GM12874 (cell line): ENCODE results near the gene CDC42BPB.

Source experiments
- TF ChIP-seq, protein P1 (sequence below): IDR thresholded peaks from 2 replicates; pipeline ENCODE4 v1.5.1; 2011; ENCODE audit warnings: low read depth, mild to moderate bottlenecking, control low read depth, low read length, moderate library complexity; ENCODE audit not compliant: insufficient read depth

CDC42BPB gene

DNA sequence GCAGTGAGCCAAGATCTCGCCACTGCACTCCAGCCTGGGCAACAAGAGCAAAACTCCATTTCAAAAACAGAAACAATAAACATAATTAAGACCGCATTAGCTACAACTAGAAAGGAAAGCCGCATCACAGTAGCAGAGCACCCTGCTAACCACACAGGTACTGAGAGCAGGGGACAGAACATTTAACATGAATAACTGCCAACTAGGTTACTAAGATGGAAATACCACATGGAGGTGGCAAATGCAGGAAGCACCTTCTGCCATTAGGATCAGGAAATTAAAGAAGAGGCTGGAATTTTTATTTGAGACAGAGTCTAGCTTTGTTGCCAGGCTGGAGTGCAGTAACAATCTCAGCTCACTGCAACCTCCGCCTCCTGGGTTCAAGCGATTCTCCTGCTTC, 41.9 kb downstream of the CDC42BPB start:
- TF ChIP-seq, protein P1, sequence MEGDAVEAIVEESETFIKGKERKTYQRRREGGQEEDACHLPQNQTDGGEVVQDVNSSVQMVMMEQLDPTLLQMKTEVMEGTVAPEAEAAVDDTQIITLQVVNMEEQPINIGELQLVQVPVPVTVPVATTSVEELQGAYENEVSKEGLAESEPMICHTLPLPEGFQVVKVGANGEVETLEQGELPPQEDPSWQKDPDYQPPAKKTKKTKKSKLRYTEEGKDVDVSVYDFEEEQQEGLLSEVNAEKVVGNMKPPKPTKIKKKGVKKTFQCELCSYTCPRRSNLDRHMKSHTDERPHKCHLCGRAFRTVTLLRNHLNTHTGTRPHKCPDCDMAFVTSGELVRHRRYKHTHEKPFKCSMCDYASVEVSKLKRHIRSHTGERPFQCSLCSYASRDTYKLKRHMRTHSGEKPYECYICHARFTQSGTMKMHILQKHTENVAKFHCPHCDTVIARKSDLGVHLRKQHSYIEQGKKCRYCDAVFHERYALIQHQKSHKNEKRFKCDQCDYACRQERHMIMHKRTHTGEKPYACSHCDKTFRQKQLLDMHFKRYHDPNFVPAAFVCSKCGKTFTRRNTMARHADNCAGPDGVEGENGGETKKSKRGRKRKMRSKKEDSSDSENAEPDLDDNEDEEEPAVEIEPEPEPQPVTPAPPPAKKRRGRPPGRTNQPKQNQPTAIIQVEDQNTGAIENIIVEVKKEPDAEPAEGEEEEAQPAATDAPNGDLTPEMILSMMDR = no peak

DNA sequence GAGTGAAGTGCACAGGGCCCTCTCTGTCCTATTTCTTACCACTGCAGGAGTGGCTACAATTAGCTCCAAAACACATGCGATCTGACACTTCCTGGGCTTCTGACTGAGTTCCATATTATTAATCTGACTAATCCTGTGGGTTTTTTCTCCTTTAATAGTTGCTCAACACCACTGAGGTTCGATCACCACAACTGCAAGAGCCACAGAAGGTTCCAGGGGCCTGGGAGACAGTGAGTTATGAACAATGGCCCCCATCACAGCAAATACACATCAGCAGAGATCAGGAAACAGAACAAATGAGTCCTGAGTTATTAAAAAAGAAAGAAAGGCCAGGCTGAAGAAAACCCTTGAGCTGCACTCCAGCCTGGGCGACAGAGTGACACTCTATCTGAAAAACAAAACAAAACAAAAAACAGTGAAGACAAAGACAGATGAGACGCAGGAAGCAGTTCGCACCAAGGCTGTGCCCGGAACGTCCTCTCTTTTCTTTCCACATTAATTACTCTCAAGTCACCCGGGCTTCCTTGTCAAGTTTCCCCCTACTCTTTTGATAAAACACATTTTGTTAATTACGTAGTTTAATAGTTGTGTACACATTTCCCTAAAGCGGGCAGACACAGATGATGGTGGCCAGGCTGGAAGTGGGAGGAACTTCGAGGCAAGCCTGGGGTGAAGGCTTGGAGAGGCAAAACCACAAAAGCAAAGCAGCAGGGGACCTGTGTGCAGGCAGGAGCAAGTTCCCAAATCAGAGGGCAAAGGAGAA, 42.7 kb downstream of the CDC42BPB start:
- TF ChIP-seq, protein P1 = no peak

DNA sequence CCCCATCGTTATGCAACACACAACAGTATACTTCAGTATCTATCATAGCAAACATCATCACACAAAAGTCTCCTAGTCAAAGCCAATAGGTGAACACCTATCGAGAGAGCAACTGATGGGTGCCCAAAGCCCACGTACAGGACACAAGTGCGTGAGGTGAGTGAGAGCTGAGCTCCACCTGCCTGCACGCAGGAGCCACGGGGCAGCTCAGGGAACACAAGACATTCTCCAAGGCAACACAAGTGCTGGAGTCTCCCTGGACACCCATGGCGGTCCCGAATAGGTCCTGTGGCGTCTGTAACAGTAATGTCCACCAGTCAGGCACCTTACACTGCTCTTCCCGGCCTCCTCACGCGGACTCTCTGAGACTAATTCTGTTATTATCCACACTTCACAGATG, 44.3 kb downstream of the CDC42BPB start:
- TF ChIP-seq, protein P1 = no peak

DNA sequence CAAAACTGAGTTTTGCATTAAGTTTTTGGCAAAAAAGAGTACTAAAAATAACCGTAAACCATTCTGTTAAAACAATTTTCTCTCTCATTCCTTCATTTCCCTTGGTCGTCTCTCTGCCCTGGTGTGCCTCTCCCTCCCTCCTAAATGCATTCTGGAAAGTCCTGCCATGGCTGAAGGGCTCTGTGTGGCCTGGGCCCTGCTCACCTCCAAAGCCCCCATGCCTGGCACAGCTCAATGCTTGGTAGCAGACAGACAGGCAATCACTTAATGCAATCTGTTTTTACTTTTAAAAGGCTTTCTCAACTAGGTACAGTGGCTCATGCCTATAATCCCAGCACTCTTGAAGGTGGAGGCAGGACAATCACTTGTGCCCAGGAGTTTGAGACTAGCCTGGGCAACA, 47.8 kb downstream of the CDC42BPB start:
- TF ChIP-seq, protein P1 = no peak

DNA sequence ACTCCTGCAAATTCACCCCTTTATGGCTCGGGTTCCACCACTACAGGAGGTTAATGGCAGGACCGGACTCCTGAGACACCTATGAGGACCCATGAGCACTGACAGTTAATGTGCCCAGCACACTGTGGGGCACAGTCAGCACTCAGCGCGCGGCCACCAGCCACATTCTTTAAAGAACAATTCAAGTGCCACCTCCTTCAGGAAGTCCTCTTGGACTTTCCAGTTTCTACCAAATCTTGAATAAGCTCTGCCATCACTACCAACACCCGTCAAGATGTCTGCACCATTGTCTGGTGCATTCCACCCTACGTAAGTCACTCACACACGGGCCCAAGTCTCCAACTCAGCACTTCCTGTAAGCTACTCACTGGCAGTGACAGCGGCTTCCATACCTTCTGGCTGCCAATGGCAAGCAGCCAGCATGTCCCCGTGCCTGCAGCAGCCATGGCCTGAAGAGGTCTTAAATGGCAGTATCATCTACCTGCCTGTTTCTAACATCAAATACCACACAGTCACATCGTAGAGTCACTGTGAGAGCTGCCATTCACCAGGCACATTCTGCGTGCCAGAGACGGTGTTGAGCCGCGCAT, 48.5 kb downstream of the CDC42BPB start:
- TF ChIP-seq, protein P1 = no peak

DNA sequence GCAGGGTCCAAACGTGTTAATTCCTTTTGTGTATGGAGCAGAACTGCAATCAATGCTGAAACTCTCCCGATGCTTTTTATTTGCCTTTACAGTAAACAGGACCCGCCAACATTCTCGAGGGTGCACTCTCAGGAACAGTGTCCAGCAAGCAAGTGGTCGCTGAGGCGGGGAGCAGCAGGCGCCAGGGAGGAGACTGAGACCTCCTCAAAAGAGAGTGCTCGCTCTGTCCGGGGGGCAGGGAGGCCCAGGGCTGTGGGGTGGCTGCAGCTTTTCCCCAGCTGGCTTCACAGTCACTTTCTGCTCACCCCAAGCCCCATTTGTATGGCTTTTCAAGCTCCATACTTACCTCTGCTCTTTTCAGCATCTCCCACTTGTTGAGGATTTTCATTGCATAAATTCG, 49.2 kb downstream of the CDC42BPB start:
- TF ChIP-seq, protein P1 = no peak

DNA sequence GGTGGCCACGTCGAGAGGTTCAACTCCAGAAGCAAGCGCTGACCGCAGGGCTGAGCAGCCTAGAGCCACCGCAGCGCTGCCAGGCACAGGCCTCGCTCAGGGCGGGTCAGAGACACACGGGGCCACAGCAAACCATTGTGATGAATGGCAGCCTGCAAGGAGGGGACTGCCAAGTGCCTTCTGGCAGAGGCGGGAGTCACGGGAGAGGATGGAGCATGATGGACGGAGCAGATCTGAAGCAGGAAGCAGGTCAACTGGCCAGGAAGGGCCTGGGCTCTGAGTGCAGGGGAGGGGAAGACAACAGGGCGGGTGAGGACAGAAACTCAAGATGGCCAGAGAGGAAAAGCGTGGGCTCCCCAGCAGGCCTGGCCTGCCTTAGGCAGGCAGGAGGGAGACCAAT, 49.8 kb downstream of the CDC42BPB start:
- TF ChIP-seq, protein P1 = no peak
